HEK293 (cell line): ENCODE results near the gene SCN8A.

ENCODE experiments used
- CTCF ChIA-PET: fragments of 350-600 bp; formaldehyde crosslinking; extraction: SDS; loops from one replicate; lab custom pipeline; 2021; ENCODE audit warnings: antibody characterized with exemption; lab: Yijun Ruan, JAX
- POLR2A ChIA-PET: fragments of 300-600 bp; formaldehyde crosslinking; extraction: SDS; loops from one replicate; lab custom pipeline; 2020; ENCODE audit warnings: antibody characterized with exemption, inconsistent platforms; lab: Yijun Ruan, JAX
- H3K27ac ChIP-seq: fragments of 200-500 bp; sonication (Bioruptor generic); 2 replicates; pipeline ENCODE4 v1.5.1; 2014; ENCODE audit warnings: low read depth, low read length, control low read depth, inconsistent platforms; ENCODE audit errors: extremely low read depth
- H3K36me3 ChIP-seq, 2 experiments: fragments of 200-500 bp in 1 of 2; sonication (Bioruptor generic) in 1 of 2; 1 replicate in 1 of 2; 2 replicates in 1 of 2; pipeline ENCODE4 v1.5.1; 2014 to 2017; ENCODE audit warnings: inconsistent platforms in 2 of 2, low read length in 2 of 2; ENCODE audit not compliant: control insufficient read depth in 2 of 2, insufficient read depth in 1 of 2
- H3K4me1 ChIP-seq: fragments of 200-500 bp; sonication (Bioruptor generic); 2 replicates; pipeline ENCODE4 v1.5.1; 2014; ENCODE audit warnings: mild to moderate bottlenecking, low read length, inconsistent platforms; ENCODE audit not compliant: control insufficient read depth, insufficient read depth
- H3K4me3 ChIP-seq: 2 replicates; pipeline ENCODE4 v1.5.1; 2011; ENCODE audit warnings: low read depth, mild to moderate bottlenecking, control low read depth, low read length, moderate library complexity
- H3K9me3 ChIP-seq: fragments of 200-500 bp; sonication (Bioruptor generic); 2 replicates; pipeline ENCODE4 v1.5.1; 2014; ENCODE audit warnings: low read depth, low read length, inconsistent platforms; ENCODE audit not compliant: control insufficient read depth, insufficient read depth
- GLIS1 ChIP-seq: fragments of 450-650 bp; formaldehyde crosslinking; IDR thresholded peaks from 2 replicates; pipeline ENCODE4 v1.5.1; 2016; ENCODE audit warnings: missing biosample characterization, missing genetic modification characterization
- KLF8 ChIP-seq: fragments of 450-650 bp; formaldehyde crosslinking; IDR thresholded peaks from 2 replicates; pipeline ENCODE4 v1.5.1; 2016; ENCODE audit warnings: missing biosample characterization, missing genetic modification characterization
- SP2 ChIP-seq: fragments of 450-650 bp; formaldehyde crosslinking; IDR thresholded peaks from 2 replicates; pipeline ENCODE4 v1.5.1; 2016; ENCODE audit warnings: missing biosample characterization, missing genetic modification characterization
- SP3 ChIP-seq: fragments of 450-650 bp; formaldehyde crosslinking; IDR thresholded peaks from 2 replicates; pipeline ENCODE4 v1.5.1; 2016; ENCODE audit warnings: missing biosample characterization, missing genetic modification characterization
- ZBTB48 ChIP-seq: fragments of 450-650 bp; formaldehyde crosslinking; IDR thresholded peaks from 2 replicates; pipeline ENCODE4 v1.5.1; 2016; ENCODE audit warnings: missing biosample characterization, missing genetic modification characterization
- ZBTB7A ChIP-seq: fragments of 450-650 bp; formaldehyde crosslinking; IDR thresholded peaks from 2 replicates; pipeline ENCODE4 v1.5.1; 2016; ENCODE audit warnings: low read depth, missing biosample characterization, missing genetic modification characterization
- ZBTB8A ChIP-seq: fragments of 450-650 bp; formaldehyde crosslinking; IDR thresholded peaks from 2 replicates; pipeline ENCODE4 v1.5.1; 2016; ENCODE audit warnings: missing biosample characterization, missing genetic modification characterization
- ZNF561 ChIP-seq: fragments of 450-650 bp; IDR thresholded peaks from 2 replicates; pipeline ENCODE4 v1.5.1; 2018; ENCODE audit warnings: missing biosample characterization, missing genetic modification characterization, borderline replicate concordance
- ZNF747 ChIP-seq: fragments of 450-650 bp; formaldehyde crosslinking; IDR thresholded peaks from 2 replicates; pipeline ENCODE4 v1.5.1; 2016; ENCODE audit warnings: missing biosample characterization, missing genetic modification characterization
- ZNF76 ChIP-seq: fragments of 450-650 bp; formaldehyde crosslinking; IDR thresholded peaks from 2 replicates; pipeline ENCODE4; 2016; ENCODE audit warnings: low read depth, missing biosample characterization, missing genetic modification characterization, borderline replicate concordance
- ZNF777 ChIP-seq: fragments of 450-650 bp; formaldehyde crosslinking; IDR thresholded peaks from 2 replicates; pipeline ENCODE4 v1.5.1; 2017; ENCODE audit warnings: missing biosample characterization, missing genetic modification characterization, borderline replicate concordance
- ZXDB ChIP-seq: fragments of 450-650 bp; formaldehyde crosslinking; IDR thresholded peaks from 2 replicates; pipeline ENCODE4 v1.5.1; 2016; ENCODE audit warnings: missing biosample characterization, missing genetic modification characterization
- TF ChIP-seq, protein P1 (sequence below): fragments of 450-650 bp; formaldehyde crosslinking; conservative IDR thresholded peaks from 2 replicates; pipeline ENCODE4 v1.5.1; 2016; ENCODE audit warnings: low read depth, missing biosample characterization, missing genetic modification characterization
- TF ChIP-seq, protein P2 (sequence below): fragments of 450-650 bp; formaldehyde crosslinking; optimal IDR thresholded peaks from 2 replicates; pipeline ENCODE3; 2016; ENCODE audit warnings: missing biosample characterization, mild to moderate bottlenecking, missing genetic modification characterization
- TF ChIP-seq, protein P3 (sequence below): fragments of 450-650 bp; formaldehyde crosslinking; IDR thresholded peaks from 2 replicates; pipeline ENCODE4 v1.5.1; 2016; ENCODE audit warnings: missing biosample characterization, missing genetic modification characterization
- TF ChIP-seq, protein P4 (sequence below): fragments of 450-650 bp; formaldehyde crosslinking; IDR thresholded peaks from 2 replicates; pipeline ENCODE4 v1.5.1; 2016; ENCODE audit warnings: missing biosample characterization, missing genetic modification characterization
- TF ChIP-seq, protein P5 (sequence below): fragments of 450-650 bp; formaldehyde crosslinking; IDR thresholded peaks from 2 replicates; pipeline ENCODE4 v1.5.1; 2016; ENCODE audit warnings: missing biosample characterization, missing genetic modification characterization, low read depth
- TF ChIP-seq, protein P6 (sequence below): fragments of 450-650 bp; formaldehyde crosslinking; IDR thresholded peaks from 2 replicates; pipeline ENCODE4 v1.5.1; 2016; ENCODE audit warnings: missing biosample characterization, missing genetic modification characterization

SCN8A gene

DNA sequence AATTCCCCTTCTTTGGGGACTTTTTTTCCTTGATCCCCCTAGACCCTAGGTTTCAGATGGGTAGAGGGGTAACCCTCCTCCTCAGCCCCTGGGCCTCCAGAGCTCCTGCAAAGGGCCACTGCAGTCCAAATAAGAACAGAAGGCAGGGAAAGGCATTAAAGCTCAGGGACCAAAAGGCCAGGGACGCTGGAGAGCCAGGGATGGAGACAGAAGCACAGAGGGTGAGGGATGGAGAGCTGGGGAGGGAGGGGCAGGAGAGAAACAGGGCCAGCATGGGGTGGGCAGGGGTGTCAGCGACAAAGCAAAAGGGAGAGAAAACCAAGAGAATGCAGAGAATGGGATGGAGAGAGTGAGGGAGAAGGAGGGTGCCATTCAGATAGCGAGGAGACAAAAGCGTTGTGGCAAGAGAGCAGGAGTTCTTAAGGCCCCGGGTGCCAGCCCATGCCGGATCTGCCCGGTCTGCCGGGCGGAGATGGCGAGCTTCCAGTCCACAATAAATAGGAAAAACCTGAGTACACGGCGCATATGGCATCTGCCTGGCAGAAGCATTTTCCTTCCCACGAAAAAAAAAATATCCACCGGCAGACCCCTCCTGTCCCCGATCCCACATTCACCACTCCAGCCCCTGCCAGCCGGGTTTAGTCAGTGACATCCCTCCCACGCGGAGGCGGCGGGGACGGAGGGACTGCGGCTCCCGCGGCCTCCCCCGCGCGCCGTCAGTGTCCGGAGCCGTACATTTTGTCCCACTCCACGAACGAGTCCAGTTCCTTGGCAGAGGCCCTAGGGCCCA lies 228.9 kb downstream of the SCN8A start (continued):
- TF ChIP-seq, protein P1, sequence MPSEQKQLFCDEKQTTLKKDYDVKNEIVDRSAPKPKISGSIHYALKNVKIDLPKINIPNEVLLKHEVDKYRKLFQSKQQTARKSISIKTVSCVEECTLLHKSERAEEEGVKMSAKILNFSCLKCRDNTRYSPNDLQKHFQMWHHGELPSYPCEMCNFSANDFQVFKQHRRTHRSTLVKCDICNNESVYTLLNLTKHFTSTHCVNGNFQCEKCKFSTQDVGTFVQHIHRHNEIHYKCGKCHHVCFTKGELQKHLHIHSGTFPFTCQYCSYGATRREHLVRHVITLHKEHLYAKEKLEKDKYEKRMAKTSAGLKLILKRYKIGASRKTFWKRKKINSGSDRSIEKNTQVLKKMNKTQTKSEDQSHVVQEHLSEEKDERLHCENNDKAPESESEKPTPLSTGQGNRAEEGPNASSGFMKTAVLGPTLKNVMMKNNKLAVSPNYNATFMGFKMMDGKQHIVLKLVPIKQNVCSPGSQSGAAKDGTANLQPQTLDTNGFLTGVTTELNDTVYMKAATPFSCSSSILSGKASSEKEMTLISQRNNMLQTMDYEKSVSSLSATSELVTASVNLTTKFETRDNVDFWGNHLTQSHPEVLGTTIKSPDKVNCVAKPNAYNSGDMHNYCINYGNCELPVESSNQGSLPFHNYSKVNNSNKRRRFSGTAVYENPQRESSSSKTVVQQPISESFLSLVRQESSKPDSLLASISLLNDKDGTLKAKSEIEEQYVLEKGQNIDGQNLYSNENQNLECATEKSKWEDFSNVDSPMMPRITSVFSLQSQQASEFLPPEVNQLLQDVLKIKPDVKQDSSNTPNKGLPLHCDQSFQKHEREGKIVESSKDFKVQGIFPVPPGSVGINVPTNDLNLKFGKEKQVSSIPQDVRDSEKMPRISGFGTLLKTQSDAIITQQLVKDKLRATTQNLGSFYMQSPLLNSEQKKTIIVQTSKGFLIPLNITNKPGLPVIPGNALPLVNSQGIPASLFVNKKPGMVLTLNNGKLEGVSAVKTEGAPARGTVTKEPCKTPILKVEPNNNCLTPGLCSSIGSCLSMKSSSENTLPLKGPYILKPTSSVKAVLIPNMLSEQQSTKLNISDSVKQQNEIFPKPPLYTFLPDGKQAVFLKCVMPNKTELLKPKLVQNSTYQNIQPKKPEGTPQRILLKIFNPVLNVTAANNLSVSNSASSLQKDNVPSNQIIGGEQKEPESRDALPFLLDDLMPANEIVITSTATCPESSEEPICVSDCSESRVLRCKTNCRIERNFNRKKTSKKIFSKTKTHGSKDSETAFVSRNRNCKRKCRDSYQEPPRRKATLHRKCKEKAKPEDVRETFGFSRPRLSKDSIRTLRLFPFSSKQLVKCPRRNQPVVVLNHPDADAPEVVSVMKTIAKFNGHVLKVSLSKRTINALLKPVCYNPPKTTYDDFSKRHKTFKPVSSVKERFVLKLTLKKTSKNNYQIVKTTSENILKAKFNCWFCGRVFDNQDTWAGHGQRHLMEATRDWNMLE (tag by site-specific recombination): no peak
- TF ChIP-seq SP2 (tag by site-specific recombination) (peak; percentile 32; the same call in 1 of the 2 replicates), ZBTB7A (0 out of 2 replicates have a peak, but pooled peaks have one; percentile 36), ZNF76 (tag by site-specific recombination) (no peak), GLIS1 (tag by site-specific recombination) (0 out of 2 replicates have a peak, but pooled peaks have one; percentile 45), ZNF747 (tag by site-specific recombination) (no peak), ZXDB (tag by site-specific recombination) (0 out of 2 replicates have a peak, but pooled peaks have one; percentile 45)
- TF ChIP-seq, protein P2, sequence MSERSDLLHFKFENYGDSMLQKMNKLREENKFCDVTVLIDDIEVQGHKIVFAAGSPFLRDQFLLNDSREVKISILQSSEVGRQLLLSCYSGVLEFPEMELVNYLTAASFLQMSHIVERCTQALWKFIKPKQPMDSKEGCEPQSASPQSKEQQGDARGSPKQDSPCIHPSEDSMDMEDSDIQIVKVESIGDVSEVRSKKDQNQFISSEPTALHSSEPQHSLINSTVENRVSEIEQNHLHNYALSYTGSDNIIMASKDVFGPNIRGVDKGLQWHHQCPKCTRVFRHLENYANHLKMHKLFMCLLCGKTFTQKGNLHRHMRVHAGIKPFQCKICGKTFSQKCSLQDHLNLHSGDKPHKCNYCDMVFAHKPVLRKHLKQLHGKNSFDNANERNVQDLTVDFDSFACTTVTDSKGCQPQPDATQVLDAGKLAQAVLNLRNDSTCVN: no peak
- TF ChIP-seq, protein P3, sequence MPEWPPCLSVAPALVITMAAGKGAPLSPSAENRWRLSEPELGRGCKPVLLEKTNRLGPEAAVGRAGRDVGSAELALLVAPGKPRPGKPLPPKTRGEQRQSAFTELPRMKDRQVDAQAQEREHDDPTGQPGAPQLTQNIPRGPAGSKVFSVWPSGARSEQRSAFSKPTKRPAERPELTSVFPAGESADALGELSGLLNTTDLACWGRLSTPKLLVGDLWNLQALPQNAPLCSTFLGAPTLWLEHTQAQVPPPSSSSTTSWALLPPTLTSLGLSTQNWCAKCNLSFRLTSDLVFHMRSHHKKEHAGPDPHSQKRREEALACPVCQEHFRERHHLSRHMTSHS (tag by site-specific recombination): no peak
- TF ChIP-seq, protein P4, sequence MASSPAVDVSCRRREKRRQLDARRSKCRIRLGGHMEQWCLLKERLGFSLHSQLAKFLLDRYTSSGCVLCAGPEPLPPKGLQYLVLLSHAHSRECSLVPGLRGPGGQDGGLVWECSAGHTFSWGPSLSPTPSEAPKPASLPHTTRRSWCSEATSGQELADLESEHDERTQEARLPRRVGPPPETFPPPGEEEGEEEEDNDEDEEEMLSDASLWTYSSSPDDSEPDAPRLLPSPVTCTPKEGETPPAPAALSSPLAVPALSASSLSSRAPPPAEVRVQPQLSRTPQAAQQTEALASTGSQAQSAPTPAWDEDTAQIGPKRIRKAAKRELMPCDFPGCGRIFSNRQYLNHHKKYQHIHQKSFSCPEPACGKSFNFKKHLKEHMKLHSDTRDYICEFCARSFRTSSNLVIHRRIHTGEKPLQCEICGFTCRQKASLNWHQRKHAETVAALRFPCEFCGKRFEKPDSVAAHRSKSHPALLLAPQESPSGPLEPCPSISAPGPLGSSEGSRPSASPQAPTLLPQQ: peak; percentile 92; the same call in 1 of the 2 replicates
- TF ChIP-seq, protein P5, sequence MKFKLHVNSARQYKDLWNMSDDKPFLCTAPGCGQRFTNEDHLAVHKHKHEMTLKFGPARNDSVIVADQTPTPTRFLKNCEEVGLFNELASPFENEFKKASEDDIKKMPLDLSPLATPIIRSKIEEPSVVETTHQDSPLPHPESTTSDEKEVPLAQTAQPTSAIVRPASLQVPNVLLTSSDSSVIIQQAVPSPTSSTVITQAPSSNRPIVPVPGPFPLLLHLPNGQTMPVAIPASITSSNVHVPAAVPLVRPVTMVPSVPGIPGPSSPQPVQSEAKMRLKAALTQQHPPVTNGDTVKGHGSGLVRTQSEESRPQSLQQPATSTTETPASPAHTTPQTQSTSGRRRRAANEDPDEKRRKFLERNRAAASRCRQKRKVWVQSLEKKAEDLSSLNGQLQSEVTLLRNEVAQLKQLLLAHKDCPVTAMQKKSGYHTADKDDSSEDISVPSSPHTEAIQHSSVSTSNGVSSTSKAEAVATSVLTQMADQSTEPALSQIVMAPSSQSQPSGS (tag by site-specific recombination): no peak

DNA sequence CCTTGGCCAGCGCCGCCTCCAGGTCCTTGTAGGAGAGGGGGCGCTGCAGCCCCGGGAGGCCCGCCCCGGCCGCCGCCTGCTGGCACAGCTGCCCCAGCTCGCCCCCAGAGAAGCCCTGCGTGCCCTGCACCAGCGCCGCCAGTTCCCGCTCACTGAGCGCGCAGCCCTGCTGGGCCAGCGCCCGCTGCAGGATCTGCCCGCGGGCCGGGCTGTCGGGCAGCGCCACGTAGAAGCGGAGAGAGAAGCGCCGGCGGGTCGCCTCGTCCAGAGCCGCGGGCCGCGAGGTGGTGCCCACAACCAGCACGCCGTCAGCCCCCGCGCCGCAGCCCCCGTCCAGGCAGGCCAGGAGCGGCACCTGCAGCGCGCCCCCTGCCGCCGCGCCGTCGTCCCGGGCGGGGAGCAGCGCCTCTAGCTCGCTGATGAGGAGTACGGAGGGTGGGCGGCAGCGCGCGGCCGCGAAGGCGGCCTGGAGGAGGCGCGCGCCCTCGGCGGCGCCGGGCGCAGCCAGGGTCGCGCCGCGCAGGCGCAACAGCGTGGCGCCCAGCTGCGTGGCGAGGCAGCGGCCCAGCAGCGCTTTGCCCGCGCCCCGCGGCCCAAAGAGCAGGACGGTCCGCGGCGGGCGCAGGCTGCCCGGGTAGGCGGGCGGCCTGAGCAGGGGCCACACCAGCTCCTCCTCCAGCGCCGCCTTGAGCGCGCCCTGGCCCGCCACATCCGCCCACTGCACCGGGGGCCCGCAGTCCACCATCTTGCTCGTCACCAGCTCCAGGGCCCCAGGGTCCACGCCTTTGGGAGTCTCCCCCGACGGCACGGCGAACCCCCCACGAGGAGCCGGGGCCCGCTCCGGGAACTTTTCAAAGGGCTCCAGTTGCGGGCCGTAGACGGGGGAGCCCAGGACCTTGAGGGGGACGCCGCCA lies 229.8 kb downstream of the SCN8A start:
- Histone ChIP-seq H3K4me3 (peak overlapping the region; percentile 41), H3K36me3 (no peaks in the 10 kb centered on the region), H3K27ac (peak overlapping the region; percentile 75; the same call in 1 of the 2 replicates), H3K4me1 (no peaks in the 10 kb centered on the region), H3K9me3 (no peaks in the 10 kb centered on the region)
- ChIA-PET CTCF (interaction anchor here (0.6 to 1.2 kb wide), 7 partner anchors 10 to 401 kb away, joined by 3 to 12 read pairs (median 3); no protein-coding TSS in a partner anchor), POLR2A (interaction anchor here (0.5 to 1.3 kb wide), 5 partner anchors 11 to 212 kb away, joined by 3 to 6 read pairs (median 3); no protein-coding TSS in a partner anchor)
- TF ChIP-seq ZBTB48 (no peak), ZNF777 (peak; percentile 50; the same call in 1 of the 2 replicates), SP3 (tag by site-specific recombination) (peak; percentile 53), KLF8 (tag by site-specific recombination) (0 out of 2 replicates have a peak, but pooled peaks have one; percentile 13), ZNF561 (tag by site-specific recombination) (peak; percentile 86; the same call in 1 of the 2 replicates), ZNF76 (tag by site-specific recombination) (no peak; the same call in 1 of the 2 replicates), ZBTB8A (tag by site-specific recombination) (peak; percentile 90)
- TF ChIP-seq, protein P6, sequence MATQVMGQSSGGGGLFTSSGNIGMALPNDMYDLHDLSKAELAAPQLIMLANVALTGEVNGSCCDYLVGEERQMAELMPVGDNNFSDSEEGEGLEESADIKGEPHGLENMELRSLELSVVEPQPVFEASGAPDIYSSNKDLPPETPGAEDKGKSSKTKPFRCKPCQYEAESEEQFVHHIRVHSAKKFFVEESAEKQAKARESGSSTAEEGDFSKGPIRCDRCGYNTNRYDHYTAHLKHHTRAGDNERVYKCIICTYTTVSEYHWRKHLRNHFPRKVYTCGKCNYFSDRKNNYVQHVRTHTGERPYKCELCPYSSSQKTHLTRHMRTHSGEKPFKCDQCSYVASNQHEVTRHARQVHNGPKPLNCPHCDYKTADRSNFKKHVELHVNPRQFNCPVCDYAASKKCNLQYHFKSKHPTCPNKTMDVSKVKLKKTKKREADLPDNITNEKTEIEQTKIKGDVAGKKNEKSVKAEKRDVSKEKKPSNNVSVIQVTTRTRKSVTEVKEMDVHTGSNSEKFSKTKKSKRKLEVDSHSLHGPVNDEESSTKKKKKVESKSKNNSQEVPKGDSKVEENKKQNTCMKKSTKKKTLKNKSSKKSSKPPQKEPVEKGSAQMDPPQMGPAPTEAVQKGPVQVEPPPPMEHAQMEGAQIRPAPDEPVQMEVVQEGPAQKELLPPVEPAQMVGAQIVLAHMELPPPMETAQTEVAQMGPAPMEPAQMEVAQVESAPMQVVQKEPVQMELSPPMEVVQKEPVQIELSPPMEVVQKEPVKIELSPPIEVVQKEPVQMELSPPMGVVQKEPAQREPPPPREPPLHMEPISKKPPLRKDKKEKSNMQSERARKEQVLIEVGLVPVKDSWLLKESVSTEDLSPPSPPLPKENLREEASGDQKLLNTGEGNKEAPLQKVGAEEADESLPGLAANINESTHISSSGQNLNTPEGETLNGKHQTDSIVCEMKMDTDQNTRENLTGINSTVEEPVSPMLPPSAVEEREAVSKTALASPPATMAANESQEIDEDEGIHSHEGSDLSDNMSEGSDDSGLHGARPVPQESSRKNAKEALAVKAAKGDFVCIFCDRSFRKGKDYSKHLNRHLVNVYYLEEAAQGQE (tag by site-specific recombination): peak; percentile 64; the same call in 1 of the 2 replicates
